H9 (cell line): ENCODE data around the gene MLST8. TPM values are rescaled to one million over a fixed set of nuclear protein-coding genes. Genes with fewer than 3 reads are reported as not detected.

Experiments used
- DNase-seq: peaks from one replicate; pipeline ENCODE4 v3.0.0-alpha.2; 2017
- H2AFZ ChIP-seq: one replicate; pipeline ENCODE4 v1.6.1; 2013; ENCODE audit warnings: mild to moderate bottlenecking, low read length, control low read depth, moderate library complexity
- H2AK5ac ChIP-seq: 2 replicates; pipeline ENCODE4 v1.6.1; 2013; ENCODE audit warnings: low read length, control low read depth, mixed read lengths; ENCODE audit not compliant: insufficient read length
- H2BK120ac ChIP-seq: one replicate; pipeline ENCODE4 v1.6.1; 2013; ENCODE audit warnings: low read depth, mild to moderate bottlenecking, low read length, control low read depth, inconsistent platforms; ENCODE audit not compliant: poor library complexity, severe bottlenecking
- H2BK12ac ChIP-seq: 2 replicates; pipeline ENCODE4 v1.6.1; 2013; ENCODE audit warnings: low read length, control low read depth, mixed read lengths, low read depth; ENCODE audit not compliant: insufficient read length
- H2BK15ac ChIP-seq: 2 replicates; pipeline ENCODE4 v1.6.1; 2013; ENCODE audit warnings: low read depth, low read length, control low read depth
- H2BK20ac ChIP-seq: one replicate; pipeline ENCODE4 v1.6.1; 2013; ENCODE audit warnings: low read depth, mild to moderate bottlenecking, low read length, control low read depth, inconsistent platforms; ENCODE audit not compliant: poor library complexity, severe bottlenecking
- H2BK5ac ChIP-seq: 2 replicates; pipeline ENCODE4 v1.6.1; 2013; ENCODE audit warnings: low read length, control low read depth, mixed read lengths; ENCODE audit not compliant: insufficient read length
- H3K14ac ChIP-seq: 2 replicates; pipeline ENCODE4 v1.6.1; 2013; ENCODE audit warnings: low read length, control low read depth; ENCODE audit not compliant: insufficient read depth
- H3K18ac ChIP-seq: 2 replicates; pipeline ENCODE4 v1.6.1; 2013; ENCODE audit warnings: low read depth, mild to moderate bottlenecking, mixed read lengths, low read length, control low read depth; ENCODE audit not compliant: insufficient read length
- H3K23ac ChIP-seq: 2 replicates; pipeline ENCODE4 v1.6.1; 2013; ENCODE audit warnings: low read length, control low read depth, mixed read lengths, low read depth; ENCODE audit not compliant: insufficient read length
- H3K23me2 ChIP-seq: 2 replicates; pipeline ENCODE4 v1.6.1; 2013; ENCODE audit warnings: low read depth, mild to moderate bottlenecking, mixed read lengths, low read length, control low read depth; ENCODE audit not compliant: insufficient read length, poor library complexity, severe bottlenecking
- H3K27ac ChIP-seq: 2 replicates; pipeline ENCODE4 v1.5.1; 2013; ENCODE audit warnings: low read length, control low read depth, mixed read lengths, low read depth; ENCODE audit not compliant: insufficient read length
- H3K27me3 ChIP-seq: 2 replicates; pipeline ENCODE4 v1.6.1; 2013; ENCODE audit warnings: low read length, control low read depth, inconsistent platforms; ENCODE audit not compliant: insufficient read depth
- H3K4ac ChIP-seq: 2 replicates; pipeline ENCODE4 v1.6.1; 2013; ENCODE audit warnings: low read depth, mild to moderate bottlenecking, control low read depth, inconsistent platforms, low read length, moderate library complexity
- H3K4me1 ChIP-seq: 2 replicates; pipeline ENCODE4 v1.6.1; 2013; ENCODE audit warnings: low read length, control low read depth, inconsistent platforms; ENCODE audit not compliant: insufficient read depth
- H3K4me2 ChIP-seq: 2 replicates; pipeline ENCODE4 v1.6.1; 2013; ENCODE audit warnings: low read length, control low read depth, mixed read lengths; ENCODE audit not compliant: insufficient read length, insufficient read depth
- H3K56ac ChIP-seq: 2 replicates; pipeline ENCODE4 v1.6.1; 2013; ENCODE audit warnings: low read depth, mild to moderate bottlenecking, mixed read lengths, low read length, control low read depth; ENCODE audit not compliant: insufficient read length
- H3K79me1 ChIP-seq: 2 replicates; pipeline ENCODE4 v1.6.1; 2013; ENCODE audit warnings: low read depth, mild to moderate bottlenecking, moderate library complexity, low read length, control low read depth, inconsistent platforms; ENCODE audit not compliant: insufficient read depth, poor library complexity, severe bottlenecking
- H3K79me2 ChIP-seq: 2 replicates; pipeline ENCODE4 v1.6.1; 2013; ENCODE audit warnings: low read length, control low read depth, inconsistent platforms; ENCODE audit not compliant: insufficient read depth
- H3K9ac ChIP-seq: 2 replicates; pipeline ENCODE4 v1.6.1; 2013; ENCODE audit warnings: low read length, control low read depth, mixed read lengths; ENCODE audit not compliant: insufficient read length; ENCODE audit errors: extremely low read depth
- H3K9me3 ChIP-seq: one replicate; pipeline ENCODE4 v1.6.1; 2013; ENCODE audit warnings: low read depth, low read length, inconsistent platforms; ENCODE audit not compliant: control insufficient read depth
- H3T11ph ChIP-seq: one replicate; pipeline ENCODE4 v1.6.1; 2013; ENCODE audit warnings: mild to moderate bottlenecking, low read length, control low read depth, inconsistent platforms
- H4K20me1 ChIP-seq: one replicate; pipeline ENCODE4 v1.6.1; 2013; ENCODE audit not compliant: control insufficient read depth, insufficient read length, insufficient read depth
- H4K5ac ChIP-seq: 2 replicates; pipeline ENCODE4 v1.6.1; 2013; ENCODE audit warnings: low read depth, mild to moderate bottlenecking, mixed read lengths, low read length, control low read depth; ENCODE audit not compliant: insufficient read length
- H4K8ac ChIP-seq: replicated peaks from 2 replicates; pipeline ENCODE4 v1.6.1; 2013; ENCODE audit warnings: low read length, control low read depth, mixed read lengths, low read depth; ENCODE audit not compliant: insufficient read length
- H4K91ac ChIP-seq: 2 replicates; pipeline ENCODE4 v1.6.1; 2013; ENCODE audit warnings: low read depth, mild to moderate bottlenecking, moderate library complexity, mixed read lengths, low read length, control low read depth; ENCODE audit not compliant: insufficient read length
- H3K27ac Mint-ChIP-seq, 3 experiments: 2 replicates in 2 of 3; 3 replicates in 1 of 3; pipeline ENCODE4 v1.8.0; 2020 to 2021; ENCODE audit warnings: mixed read lengths in 3 of 3, mild to moderate bottlenecking in 1 of 3, moderate library complexity in 1 of 3
- H3K27me3 Mint-ChIP-seq: 2 replicates; pipeline ENCODE4 v1.8.0; 2021; ENCODE audit warnings: low read depth, mild to moderate bottlenecking, moderate library complexity, mixed read lengths
- H3K36me3 Mint-ChIP-seq, 3 experiments: 2 replicates in 2 of 3; 3 replicates in 1 of 3; pipeline ENCODE4 v1.8.0; 2020 to 2021; ENCODE audit warnings: low read depth in 3 of 3, mixed read lengths in 3 of 3; ENCODE audit not compliant: insufficient read depth in 1 of 3
- H3K4me1 Mint-ChIP-seq, 2 experiments: 2 replicates each; pipeline ENCODE4 v1.8.0; 2020; ENCODE audit warnings: mixed read lengths in 2 of 2
- H3K4me3 Mint-ChIP-seq, 2 experiments: 2 replicates in 1 of 2; 3 replicates in 1 of 2; pipeline ENCODE4 v1.8.0; 2020 to 2021; ENCODE audit warnings: mild to moderate bottlenecking in 2 of 2, mixed read lengths in 2 of 2, moderate library complexity in 1 of 2
- H3K9me3 Mint-ChIP-seq, 2 experiments: 2 replicates in 1 of 2; 3 replicates in 1 of 2; pipeline ENCODE4 v1.8.0; 2020; ENCODE audit warnings: mild to moderate bottlenecking in 2 of 2, mixed read lengths in 2 of 2, moderate library complexity in 1 of 2
- CTCF ChIP-seq: fragments of 200-600 bp; sonication (generic); conservative IDR thresholded peaks from 3 replicates; pipeline ENCODE4 v1.8.0; 2021; ENCODE audit warnings: antibody characterized with exemption, mild to moderate bottlenecking
- WGBS: extraction: QIAGEN DNeasy Blood & Tissue Kit; methylation state at CpG from one replicate; pipeline ENCODE4 v1.1.7; 2013; ENCODE audit warnings: missing lambda C conversion rate, low lambda C conversion rate, mixed read lengths; ENCODE audit not compliant: insufficient read length; ENCODE audit errors: extremely low coverage; 5-methylcytosine and 5-hydroxymethylcytosine counted together
- total RNA-seq: library from RNA; stranded (reverse); gene quantifications from 2 replicates; pipeline ENCODE4 v1.2.1, GENCODE V29; 2021

Gene MLST8
- total RNA-seq, 1 experiment from 2014 or later, result 74.5 TPM

GRCh38 chr16:2208308-2208707 is 3.1 kb downstream of the MLST8 start:
- peaks cover 16 to 19% of the 10 kb centered on the region in 2 experiments for H3K4me1 Mint-ChIP-seq
- H2AFZ ChIP-seq, result no peak overlapping the region
- no peak overlapping the region for H3K4ac ChIP-seq
- no peaks in the 10 kb centered on the region; the same call in 1 of the 2 replicates for H3K4me1 ChIP-seq
- H3K4me3 Mint-ChIP-seq, result no peak overlapping the region
- H3K9ac ChIP-seq, result no peak overlapping the region
- H3K27me3 ChIP-seq, result no peaks in the 10 kb centered on the region
- no peak overlapping the region for H2BK120ac ChIP-seq
- no peak overlapping the region for H3K4me2 ChIP-seq
- H3K36me3 Mint-ChIP-seq, result peaks cover 14 to 44% (median 43%) of the 10 kb centered on the region in 3 experiments; a peak in 6 of 7 replicates
- no peak overlapping the region for H2BK15ac ChIP-seq
- H3K27ac ChIP-seq, result no peak overlapping the region
- WGBS, result no CpG with 5 or more reads among the region's 23 CpGs
- H3K23ac ChIP-seq, result no peak overlapping the region
- H3K9me3 ChIP-seq, result no peaks in the 10 kb centered on the region
- no peak overlapping the region for H2BK12ac ChIP-seq
- no peak overlapping the region for H3K14ac ChIP-seq
- H3T11ph ChIP-seq, result no peak overlapping the region
- no peak overlapping the region for H2BK5ac ChIP-seq
- no peak overlapping the region for H2BK20ac ChIP-seq
- H3K27me3 Mint-ChIP-seq, result peaks cover 9% of the 10 kb centered on the region
- TF ChIP-seq CTCF, result no peak
- no peak overlapping the region for H3K18ac ChIP-seq
- no peak overlapping the region for H2AK5ac ChIP-seq
- peaks cover 0 to 8% of the 10 kb centered on the region in 2 experiments; a peak in 1 of 5 replicates for H3K9me3 Mint-ChIP-seq
- H3K56ac ChIP-seq, result no peak overlapping the region
- DNase-seq, result no peak
- no peaks in the 10 kb centered on the region for H4K20me1 ChIP-seq
- H4K91ac ChIP-seq, result no peak overlapping the region
- no peak overlapping the region for H4K5ac ChIP-seq
- peaks cover 13% of the 10 kb centered on the region for H3K23me2 ChIP-seq
- H4K8ac ChIP-seq, result no peak overlapping the region
- H3K79me2 ChIP-seq, result peaks cover under 1% of the 10 kb centered on the region; the same call in 1 of the 2 replicates
- peaks cover 5% of the 10 kb centered on the region for H3K79me1 ChIP-seq
- peak overlapping the region in 1 of 3 experiments; percentile 15; a peak in 1 of 7 replicates for H3K27ac Mint-ChIP-seq
